NCI-H1048 (cell line): ENCODE measurements around the gene SOCS1.
"Not testable (repeated sequence)": the region's sequence is repeated elsewhere in the genome, so short reads cannot be mapped to it uniquely, and the experiment has no call there.

Source experiments
- DNase-seq: peaks from one replicate; lab custom pipeline; 2025; lab: John Stamatoyannopoulos, UW

The SOCS1 gene, protein sequence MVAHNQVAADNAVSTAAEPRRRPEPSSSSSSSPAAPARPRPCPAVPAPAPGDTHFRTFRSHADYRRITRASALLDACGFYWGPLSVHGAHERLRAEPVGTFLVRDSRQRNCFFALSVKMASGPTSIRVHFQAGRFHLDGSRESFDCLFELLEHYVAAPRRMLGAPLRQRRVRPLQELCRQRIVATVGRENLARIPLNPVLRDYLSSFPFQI

DNA sequence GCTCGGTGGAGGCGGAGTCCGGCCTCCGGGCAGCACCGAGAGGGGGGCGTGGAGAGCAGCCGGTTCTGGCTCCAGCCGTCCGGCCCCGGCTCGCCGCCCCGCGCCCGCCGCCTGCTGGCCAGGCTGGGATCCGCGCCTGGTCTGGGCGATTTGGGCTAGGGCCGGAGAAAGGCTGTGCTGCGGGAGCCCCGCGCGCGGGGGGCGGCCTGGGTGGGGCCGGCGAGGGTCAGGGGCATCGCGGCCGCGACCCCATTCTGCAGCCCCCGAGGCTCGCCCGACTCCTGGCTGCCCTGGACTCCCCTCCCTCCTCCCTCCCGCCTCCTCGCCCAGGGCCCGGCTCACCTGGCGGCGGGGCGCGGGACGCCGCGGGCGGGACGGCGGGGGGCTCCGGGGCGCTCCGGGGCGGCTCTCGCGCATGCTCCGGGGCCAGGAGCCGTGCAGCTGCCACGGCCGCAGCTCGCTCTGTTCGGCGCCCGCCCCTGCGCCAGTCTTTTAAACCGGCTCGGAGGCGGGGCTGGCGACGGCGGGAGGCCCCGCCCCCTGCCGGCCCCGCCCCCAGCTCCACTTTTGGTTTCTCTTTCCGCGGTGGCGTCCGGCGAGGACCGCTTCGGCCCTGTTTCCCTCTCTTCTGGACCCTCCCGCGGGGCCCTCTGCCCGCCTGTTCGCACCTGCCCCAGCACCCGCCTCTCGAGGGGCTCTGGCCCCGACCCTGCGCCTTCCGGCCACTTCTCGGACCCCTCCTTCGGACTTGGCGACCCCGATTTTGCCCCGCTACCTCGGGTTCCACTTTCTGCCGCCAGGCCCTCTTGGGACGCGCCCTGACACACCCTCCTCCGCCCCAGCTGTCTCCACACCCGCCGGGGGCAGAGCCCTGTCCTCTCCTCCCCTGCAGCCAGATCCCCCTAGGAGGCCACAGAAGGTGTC, at the start of gene SOCS1:
TSS of gene SOCS1 (minus strand) at position 468 of the 924 bp plus-strand sequence. CDS start 726 bp downstream, outside the sequence.
- DNase-seq: no peak

DNA sequence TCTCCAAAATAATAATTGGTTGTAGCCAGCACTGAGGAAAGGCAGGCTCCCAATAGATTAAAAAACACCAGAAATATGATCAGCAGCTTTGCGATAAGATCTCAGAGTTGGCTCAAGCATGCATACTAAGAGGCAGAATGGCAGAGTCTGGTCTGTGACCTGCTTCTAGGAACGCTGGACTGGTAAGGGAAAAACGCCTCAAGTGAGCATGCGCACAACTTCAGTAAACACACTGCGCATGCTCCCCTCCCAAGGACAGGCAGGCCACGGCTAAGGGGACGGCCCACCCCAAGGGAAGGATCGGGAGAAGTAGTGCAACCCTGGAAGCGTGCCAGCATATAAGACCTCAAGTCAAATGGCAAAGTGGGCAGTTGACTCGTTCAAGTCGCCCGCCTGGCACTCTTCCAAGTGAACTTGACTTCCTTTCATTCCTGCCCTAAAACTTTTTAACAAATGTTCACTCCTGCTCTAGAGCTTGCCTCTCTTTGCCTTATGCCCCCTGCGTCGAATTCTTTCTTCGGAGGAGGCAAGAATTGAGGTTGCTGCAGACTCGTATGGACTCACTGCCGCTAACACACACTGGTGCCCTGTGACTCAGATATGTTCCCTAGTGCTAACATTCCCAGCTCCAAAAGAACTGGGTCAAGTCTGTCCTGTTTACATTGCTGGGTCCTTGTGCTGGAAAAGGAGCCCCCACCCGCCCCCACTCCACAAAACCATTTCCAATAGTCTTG, 47.6 kb upstream of the SOCS1 start:
- no peak for DNase-seq

DNA sequence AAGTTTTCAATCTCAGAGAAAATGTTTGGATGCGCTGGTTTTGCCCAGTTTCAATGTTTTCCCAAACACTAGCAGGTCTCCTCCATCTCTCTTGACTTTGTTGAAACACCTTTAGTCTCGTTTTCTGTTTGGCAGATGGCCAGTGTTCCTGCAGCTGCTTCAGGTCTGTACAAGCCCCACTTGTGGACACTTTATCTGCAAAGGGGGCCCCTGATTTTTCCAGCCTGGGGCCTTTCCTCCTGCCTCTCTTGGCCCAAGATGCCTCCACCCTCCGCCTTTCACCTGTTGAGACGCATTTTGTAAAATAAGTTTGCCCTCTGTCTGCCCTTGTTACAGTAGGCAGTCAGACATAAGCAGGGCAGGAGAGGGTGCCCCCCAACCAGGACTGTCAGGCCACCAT, 47.0 kb upstream of the SOCS1 start:
- no peak for DNase-seq

DNA sequence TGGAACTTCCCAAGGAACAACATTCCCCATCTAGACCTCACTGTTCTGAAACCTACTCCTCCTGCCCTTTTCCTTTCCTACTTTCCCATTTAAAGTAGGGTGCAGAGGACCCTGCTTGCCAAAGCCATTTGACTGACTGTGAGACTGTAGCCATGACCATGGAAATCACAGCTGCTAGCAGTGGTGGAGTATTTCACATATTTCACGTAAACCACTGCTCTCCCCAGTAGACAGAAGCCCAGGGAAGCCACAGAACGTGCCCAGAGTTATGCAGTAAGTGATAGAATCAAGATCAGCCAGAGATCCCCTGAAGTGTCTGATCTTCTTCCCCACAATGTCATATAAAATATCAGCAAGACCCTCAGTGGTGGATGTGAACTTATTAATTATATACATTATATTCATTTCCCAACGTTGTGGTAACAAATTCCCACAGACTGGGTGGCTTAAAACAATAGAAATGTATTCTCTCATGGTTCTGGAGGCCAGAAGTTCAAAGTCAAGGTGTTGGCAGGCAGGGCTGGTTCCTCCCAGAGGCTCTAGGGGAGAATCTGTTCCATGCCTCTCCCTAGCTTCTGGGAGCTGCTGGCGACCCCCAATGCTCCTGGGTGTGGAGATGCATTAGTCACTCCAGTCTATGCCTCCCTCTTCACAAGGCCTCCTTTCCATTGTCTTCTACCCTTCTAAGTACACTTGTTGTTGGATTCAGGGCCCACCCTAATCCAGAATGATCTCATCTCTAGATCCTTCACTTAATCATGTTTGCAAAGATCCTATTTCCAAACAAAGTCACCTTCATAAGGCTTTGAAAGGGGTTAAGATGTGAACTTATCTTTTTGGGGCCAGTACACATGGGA, 45.9 kb upstream of the SOCS1 start:
- DNase-seq: no peak

DNA sequence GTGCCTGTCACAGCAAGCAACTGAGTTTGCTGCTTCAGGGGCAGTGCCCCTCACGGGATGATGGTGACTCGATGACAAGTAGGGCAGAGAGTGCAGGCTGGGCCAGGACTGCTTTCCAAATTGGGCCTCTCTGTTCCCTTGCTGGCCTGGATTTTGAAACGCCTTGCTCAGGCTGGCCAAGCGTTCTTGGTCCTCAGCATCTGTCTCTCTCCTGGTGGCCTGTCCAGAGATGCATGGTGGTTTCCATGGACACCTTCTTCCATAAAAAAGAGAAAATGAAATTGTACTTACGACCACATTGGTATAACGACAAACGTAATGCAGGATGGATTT, 44.5 kb upstream of the SOCS1 start:
- no peak for DNase-seq

DNA sequence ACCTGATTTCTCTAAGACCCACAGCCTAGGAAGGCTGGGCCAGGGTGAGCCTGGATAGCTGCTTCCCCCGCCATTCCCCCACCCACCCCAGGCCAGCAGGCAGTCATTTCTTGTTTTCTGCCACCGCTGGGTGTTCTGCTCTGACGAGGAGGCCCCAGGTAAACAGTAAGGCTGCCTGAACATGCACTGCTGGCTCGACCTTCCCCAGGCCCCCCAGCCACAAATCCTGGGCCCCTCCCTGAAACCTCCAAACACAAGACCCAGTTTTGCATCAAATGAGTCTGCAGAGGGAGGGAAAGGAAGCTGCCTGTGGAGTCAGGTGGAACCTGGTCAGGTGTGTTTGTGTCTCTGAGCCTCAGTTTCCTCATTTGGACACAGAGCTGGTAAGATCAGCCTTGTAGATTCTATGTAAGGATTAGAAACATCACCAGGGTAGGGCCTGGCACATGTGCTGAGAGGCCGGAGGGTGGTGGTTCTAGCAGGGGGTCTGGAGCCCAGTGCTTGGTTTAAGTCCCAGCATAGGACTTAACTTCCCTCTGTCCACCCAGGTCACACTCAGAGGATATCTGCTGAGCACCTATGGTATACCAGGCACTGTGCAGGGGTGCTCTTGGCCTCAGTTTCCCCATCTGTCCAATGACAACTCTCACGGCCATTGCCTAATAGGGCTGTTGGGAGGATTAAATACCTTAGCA, 44.0 kb upstream of the SOCS1 start:
- no peak for DNase-seq

DNA sequence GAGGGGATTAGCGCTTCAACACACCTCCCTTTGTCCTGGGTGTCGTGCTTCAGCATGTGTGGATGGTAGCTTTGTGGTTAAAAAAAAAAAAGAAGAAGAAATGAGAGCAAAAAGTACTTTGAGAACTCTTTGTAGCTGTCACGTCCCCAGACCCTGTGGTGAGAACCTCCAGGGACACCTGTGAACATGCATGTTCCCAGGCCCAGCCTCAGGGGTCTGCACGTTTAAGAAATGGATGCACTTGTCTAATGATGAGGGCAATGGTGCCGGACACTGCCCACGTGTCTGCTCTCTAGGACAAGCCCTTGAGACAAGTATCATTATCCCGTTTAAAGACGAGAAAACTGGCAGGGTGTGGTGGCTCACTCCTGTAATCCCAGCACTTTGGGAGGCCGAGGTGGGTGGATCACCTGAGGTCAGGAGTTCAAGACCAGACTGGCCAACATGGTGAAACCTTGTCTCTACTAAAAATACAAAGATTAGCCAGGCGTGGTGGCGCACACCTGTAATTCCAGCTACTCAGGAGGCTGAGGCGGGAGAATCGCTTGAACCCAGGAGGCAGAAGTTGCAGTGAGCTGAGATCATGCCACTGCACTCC, 43.0 kb upstream of the SOCS1 start:
- not testable (repeated sequence) for DNase-seq

DNA sequence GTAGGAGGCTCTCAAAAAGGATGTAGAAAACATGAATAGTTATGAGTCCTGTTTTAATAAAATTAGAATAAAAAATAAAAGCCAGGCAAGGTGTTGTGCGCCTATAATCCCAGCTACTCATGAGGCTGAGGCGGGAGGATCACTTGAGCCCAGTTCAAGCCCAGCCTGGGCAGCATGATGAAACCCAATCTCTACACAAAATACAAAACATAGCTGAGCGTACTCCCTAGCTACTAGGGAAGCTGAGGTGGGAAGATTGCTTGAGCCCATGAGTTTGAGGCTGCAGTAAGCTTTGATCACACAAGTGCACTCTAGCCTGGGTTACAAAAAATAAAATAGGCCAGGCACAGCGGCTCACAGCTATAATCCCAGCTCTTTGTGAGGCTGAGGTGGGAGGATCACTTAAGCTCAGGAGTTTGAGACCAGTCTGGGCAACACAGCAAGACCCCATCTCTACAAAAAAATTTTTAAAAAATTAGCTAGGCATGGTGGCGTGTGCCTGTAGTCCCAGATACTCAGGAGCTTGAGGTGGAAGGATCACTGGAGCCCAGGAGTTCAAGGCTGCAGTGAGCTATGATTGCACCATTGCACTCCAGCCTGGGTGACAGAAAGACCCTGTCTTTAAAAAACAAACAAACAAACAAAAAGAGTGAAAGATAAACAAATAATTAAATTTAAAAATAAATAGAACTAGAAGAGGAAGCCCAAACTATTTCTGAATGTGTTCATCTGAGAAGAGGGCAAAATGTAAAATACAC, 42.3 kb upstream of the SOCS1 start:
- no peak for DNase-seq

DNA sequence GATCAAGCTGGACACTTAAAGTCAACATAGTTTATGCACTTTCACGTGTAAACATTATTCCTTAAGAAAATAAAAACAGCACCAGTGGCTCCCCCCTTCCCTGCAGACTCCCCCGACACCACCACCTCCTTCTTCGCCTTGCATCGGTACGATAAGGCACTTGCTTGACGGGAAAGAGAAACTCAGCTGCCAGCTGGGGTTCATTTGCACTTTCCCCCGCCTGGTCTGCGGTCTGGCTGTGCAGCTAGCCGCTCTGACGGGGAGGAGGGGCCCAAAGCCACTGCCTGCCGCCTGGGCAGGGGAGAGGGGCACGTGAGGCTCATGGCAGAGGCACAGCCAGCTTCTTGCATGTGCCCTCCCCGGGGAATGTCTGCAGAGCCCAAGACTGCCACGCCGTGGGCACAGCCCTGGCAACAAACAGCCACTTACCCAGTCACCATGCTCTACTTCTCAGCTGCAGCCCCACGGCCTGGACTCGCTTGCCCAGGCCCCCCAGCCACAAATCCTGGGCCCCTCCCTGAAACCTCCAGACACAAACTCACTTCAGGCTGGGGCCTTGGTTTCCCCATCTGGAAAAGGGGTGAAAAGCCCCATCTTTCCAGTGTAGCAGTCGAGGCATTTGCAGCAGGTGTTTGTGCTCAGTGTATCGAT, 41.6 kb upstream of the SOCS1 start:
- no peak for DNase-seq

DNA sequence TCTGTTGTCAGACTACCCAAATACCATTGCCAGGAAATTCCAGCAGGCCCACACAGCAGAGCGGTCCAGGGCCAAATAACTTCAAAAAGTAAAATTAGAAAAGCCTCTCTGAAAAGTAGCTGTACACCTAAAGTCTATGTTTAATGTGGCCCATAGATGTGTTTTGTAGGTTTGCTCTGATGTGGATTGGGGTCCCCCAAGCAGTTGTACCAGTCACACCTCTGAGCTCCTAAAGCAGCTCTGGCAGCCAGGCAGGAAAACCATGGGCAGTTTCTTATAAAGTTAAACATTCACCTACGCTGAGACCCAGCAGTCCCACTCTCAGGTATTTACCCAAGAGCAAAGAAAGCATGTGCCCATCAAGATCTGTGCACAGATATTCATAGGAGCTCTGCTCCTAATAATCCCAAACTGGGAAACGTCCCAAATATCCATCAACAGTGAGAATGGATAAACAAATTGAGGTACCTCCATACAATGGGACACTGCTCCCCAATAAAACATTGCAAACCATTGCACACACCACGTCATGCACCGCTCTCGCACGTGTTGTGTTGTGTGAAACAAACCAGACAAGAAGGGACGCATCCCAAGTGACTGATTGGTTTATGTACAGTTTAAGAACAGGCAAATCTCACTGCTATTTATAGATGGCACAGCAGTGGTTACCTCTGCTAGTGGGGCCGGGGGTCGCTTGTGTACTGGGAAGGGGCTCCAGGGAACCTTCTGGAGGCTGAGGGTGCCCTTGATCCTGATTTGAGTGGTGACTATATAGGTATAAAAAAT, 40.9 kb upstream of the SOCS1 start:
- DNase-seq: no peak

DNA sequence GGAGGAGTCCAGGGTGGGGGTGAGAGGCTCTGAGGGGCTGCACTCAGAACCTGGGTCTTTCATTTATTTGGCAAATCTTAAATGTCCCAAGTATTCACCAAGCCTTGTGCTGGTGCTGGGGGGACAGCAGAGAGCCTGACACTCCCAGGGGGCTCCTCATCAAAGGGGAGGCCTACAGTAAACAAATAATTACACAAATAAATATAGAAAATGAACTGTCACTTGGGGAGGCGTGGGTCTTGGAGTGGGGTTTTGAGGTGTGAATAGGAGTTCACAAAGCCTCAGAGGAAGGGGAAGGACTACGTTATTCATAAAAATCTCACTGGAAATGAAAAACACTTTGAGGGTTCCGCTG, 40.3 kb upstream of the SOCS1 start:
- DNase-seq: no peak

DNA sequence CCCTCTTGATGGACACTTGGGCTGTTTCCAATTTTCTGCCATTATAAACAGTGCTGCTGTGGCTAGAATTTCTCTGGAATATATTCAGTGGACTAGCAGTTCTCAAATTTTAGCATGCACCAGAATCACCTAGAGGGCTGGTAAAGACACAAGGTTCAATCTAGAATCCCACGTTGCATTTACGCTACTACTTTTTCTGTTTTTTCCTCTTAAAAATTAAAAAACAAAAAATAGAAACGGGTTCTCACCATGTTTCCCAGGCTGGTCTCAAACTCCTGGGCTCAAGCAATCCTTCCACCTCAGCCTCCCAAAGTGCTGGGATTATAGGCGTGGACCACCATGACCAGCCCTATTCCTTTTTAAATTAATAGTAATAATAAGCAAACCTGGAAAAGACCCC, 39.7 kb upstream of the SOCS1 start:
- DNase-seq: no peak

DNA sequence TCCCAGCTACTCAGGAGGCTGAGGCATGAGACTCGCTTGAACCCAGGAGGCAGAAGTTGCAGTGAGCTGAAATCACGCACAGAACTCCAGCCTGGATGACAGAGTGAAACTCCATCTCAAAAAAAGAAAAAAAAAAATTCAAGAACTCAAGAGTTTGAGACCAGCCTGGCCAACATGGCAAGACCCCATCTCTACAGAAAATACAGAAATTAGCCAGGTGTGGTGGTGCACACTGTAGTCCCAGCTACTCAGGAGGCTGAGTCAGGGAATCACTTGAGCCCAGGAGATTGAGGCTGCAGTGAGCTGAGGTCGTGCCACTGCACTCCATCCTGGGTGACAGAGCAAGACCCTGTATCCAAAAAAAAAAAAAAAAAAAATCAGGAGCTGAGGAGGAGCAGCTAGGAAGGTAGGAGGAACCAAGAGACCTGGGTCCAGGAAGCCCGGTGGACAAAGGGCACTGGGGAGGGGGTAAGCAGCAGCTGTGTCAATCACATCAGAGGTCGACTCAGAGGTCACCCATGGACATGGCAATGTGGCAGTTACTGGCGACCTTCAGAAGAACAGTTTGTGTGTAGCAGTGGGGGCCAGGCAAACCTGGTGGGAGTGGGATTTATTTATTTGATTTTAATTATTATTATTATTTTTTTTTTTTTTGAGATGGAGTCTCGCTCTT, 36.2 kb upstream of the SOCS1 start:
- DNase-seq: no peak

DNA sequence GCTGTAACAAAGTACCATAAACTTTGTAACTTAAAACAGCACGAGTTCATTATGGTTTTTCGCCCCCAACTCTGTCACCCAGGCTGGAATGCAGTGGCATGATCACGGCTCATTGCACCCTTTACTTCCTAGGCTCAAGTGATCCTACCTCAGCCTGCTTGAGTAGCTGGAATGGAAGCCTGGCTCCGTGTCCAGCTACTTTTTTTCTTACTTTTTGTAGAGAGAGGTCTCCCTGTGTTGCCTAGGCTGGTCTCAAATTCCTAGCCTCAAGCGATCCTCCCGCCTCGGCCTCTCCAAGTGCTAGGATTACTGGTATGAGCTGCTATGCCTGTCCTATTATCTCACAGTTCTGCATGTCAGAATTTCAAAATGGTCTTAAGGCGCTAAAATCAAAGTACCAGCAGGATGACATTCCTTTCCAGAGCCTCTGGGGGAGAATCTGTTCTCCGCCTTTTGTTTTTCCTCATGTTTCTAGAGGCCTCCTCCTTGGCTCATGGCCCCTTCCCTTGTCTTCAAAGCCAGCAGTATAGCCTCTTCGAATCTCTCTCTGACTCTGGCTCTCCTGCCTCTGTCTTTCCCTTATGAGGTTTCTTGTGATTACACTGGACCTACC, 35.2 kb upstream of the SOCS1 start:
- no peak for DNase-seq

DNA sequence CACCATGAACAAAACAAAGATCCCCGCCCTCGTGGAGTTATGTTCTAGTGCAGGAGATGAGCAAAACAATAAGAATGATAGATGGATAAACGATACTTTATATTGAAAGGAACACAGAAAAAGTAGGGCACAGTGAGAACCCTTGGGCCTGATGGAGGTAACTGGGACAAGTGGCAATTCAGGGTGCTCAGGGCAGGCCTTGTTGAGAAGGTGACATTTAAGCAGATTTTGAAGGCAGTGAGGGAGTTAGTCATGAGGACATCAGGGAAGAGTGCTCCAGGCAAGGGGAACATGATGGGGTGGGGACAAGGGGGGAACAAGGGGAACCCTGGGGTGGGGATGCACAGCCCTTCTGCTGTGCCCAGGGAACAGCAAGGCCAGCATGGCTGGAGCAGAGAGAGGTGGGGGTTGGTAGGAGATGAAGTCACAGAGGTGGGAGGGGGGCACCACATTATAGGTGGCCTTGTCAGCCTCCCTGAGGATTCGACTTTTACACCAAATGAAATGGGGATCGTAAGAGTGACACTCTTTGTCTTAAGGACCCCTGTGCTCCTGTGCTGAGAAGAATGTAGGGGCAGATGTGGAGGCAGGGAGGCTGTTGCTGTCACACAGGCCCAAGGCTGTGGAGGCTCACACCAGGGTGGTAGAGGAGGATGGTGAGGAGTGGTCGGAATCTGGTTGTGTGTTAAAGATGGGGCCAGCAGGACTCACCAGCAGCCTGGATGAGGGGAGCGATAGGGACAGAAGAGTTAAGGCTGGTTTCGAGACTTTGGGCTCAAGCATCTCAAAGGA, 34.3 kb upstream of the SOCS1 start:
- DNase-seq: no peak

DNA sequence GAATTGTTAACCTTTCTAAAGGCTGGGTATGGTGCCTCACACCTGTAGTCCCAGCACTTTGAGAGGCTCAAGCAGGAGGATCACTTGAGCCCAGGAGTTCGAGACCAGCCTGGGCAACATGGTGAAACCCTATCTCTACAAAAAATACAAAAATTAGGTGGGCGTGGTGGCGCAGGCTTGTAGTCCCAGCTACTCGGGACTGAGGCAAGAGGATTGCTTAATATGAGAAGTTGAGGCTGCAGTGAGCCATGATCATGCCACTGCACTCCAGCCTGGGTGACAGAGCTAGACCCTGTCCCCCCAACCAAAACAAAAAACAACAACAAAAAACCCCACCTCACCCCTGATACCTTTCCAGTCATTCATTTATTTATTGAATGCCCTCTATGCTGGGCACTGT, 33.7 kb upstream of the SOCS1 start:
- not testable (repeated sequence) for DNase-seq

DNA sequence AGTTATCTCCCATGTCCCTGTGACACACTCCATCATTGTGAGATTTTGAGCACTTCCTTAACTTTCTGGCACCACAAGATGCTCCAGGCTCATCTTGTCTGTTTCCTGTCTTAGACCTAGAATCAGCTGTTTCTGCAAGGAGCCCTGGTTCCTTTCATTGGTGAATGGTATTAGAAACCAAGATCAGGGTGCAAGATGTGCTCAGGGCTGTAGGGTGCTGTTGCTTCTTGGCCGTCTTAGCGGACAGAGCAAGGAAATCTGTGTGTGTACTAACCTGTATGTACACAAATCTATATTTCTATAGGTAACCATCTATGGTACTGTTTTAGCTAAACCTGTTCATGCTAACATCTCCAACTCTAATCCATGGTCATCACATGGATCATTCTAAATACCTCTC, 33.2 kb upstream of the SOCS1 start:
- DNase-seq: no peak
